Right lobe of liver (tissue), 6 donors: Measurements from ENCODE around the gene SART1. TPM values are rescaled to one million over a fixed set of nuclear protein-coding genes. Genes with fewer than 3 reads are reported as not detected.
A peak's percentile ranks its signal among the peaks of the same experiment; 100 is the strongest.

Experiments used
- ATAC-seq, 4 donors: fragments of 200-7000 bp; cut with Tn5 transposase; one replicate each; pipeline ENCODE4 v1.9.1; 2020; ENCODE audit warnings: mild to moderate bottlenecking in 4 of 4, moderate library complexity in 4 of 4
- DNase-seq, 3 donors: peaks; one replicate each; pipeline ENCODE4 v3.0.0-alpha.2; 2020
- H3K27ac ChIP-seq, 3 donors: fragments of 200-600 bp; one replicate each; pipeline ENCODE4 v1.8.0; 2022
- H3K27me3 ChIP-seq, 2 donors: fragments of 200-600 bp; one replicate each; pipeline ENCODE4 v1.8.0; 2022
- H3K36me3 ChIP-seq, 4 donors: fragments of 200-600 bp; sonication (generic) in 1 of 4; one replicate each; pipeline versions ENCODE4 v1.5.1 to v1.8.0; 2017 to 2022; ENCODE audit warnings: control low read depth in 1 of 4
- H3K4me1 ChIP-seq, 4 donors: fragments of 200-600 bp; sonication (generic) in 1 of 4; one replicate each; pipeline versions ENCODE4 v1.5.1 to v1.8.0; 2017 to 2022; ENCODE audit warnings: control low read depth in 1 of 4
- H3K4me3 ChIP-seq, 3 donors: fragments of 200-600 bp; one replicate each; pipeline ENCODE4 v1.8.0; 2022
- H3K9me3 ChIP-seq, 4 donors: fragments of 200-600 bp; sonication (generic) in 1 of 4; one replicate each; pipeline versions ENCODE4 v1.5.1 to v1.8.0; 2017 to 2022; ENCODE audit warnings: control low read depth in 1 of 4
- CTCF ChIP-seq, 4 donors: fragments of 200-600 bp in 3 of 4; fragments of 450-650 bp in 1 of 4; IDR thresholded peaks; one replicate each; pipeline versions ENCODE4 v1.5.1 to v1.8.0; 2016 to 2022; ENCODE audit warnings: antibody characterized with exemption in 4 of 4, mild to moderate bottlenecking in 2 of 4
- POLR2A ChIP-seq: fragments of 450-650 bp; IDR thresholded peaks from one replicate; pipeline ENCODE4 v1.6.1; 2017; ENCODE audit warnings: antibody characterized with exemption, mild to moderate bottlenecking
- WGBS: methylation state at CpG from one replicate; pipeline ENCODE4 v1.1.6; 2018; ENCODE audit warnings: low coverage, low lambda C conversion rate; ENCODE audit not compliant: insufficient coverage; ENCODE audit errors: missing lambda C conversion rate; 5-methylcytosine and 5-hydroxymethylcytosine counted together
- intact Hi-C, 2 donors: fragments of 100-400 bp; cut with DNase I; formaldehyde crosslinking; loops; one replicate each; pipeline versions ENCODE4 v1.11.2 to v1.14.1; 2022
- total RNA-seq, 6 experiments: library from RNA; depleted of rRNA in 2 of 6; stranded (reverse); fragments of >200 nt in 2 of 6; fragmentation: NEBNext Ultra II Directional in 3 of 6; extraction: Animal tissue kit (Norgen Biotek cat#: 25700) in 3 of 6; gene quantifications; one replicate each; pipeline versions ENCODE4 v1.1.0 to v1.2.4, GENCODE V29; 2016 to 2023
- donor health status: DM: no; HTN: yes; CAD: no.
- donor health status: DM: no; HTN: no; CAD: no.
- donor health status: DM: no; HTN: no; CAD: no.
- donor health status: DM: no; HTN: yes; CAD: no.
- donor health status: DM: no; HTN: yes; CAD: no.

Gene SART1
- total RNA-seq, 6 experiments from 2014 or later, result 14.3 to 34.1 (median 20.6) TPM

GRCh38 chr11:66015454-66015881 lies 53.9 kb downstream of the SART1 start:
- H3K36me3 ChIP-seq, result no peaks in the 10 kb centered on the region
- intact Hi-C loops, result no loop called here
- no peaks in the 10 kb centered on the region for H3K4me1 ChIP-seq
- no peak overlapping the region for H3K27ac ChIP-seq
- ATAC-seq, result peak in 1 of 4 donors; percentile 17
- TF ChIP-seq CTCF (IDR thresholded peaks at IDR 0.05), result no peak
- no peak for TF ChIP-seq POLR2A
- H3K27me3 ChIP-seq, result peaks cover 0 to 11% of the 10 kb centered on the region in 2 donors
- H3K4me3 ChIP-seq, result no peak overlapping the region
- no peaks in the 10 kb centered on the region for H3K9me3 ChIP-seq
- DNase-seq, result no peak
- WGBS, result no CpG with 5 or more reads among the region's 7 CpGs

DNA sequence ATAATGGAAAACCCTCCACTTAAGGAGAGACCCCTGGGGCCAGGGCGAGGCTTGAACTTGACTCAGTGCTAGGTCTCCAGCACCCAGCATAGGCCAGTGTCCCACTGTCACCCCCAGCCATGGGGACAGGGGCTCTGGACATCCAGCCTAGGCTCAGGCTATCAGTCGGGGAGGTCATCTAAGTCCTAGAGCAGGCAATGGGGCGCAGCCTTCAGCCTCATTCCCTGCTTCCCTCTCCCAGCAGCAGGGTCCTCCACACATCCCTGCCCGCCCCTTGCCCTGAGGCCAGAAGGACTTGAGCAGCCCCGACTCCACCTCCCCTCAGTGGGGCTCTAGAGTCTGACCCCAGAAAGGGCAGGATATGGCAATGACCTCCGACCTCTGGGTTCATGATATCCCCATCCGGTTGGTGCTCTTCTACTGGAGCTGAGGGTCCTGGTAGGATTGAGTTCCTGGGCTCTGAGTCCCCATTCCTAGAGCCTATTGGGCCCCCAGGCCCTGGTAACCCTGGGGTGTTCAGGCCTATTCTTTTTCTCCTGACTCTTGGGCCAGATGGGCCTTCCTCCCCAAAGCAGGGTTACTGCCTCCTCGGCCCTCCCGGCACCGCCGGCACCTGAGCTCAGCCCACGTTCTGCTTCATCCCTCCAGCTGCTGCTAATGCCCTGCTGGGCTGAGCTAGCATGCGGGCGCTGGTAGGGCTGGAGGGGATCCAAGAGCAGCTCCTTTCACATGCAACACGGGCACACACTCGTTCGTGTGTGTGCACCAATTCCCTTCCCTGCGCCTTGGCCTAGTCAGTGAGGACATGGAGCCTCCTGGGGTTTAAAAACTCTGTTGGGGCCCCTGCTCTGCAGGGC lies 54.6 kb downstream of the SART1 start:
- intact Hi-C loops, result no loop called here
- WGBS, result no CpG with 5 or more reads among the region's 18 CpGs

GRCh38 chr11:66016793-66017177 lies 55.3 kb downstream of the SART1 start:
- H3K27me3 ChIP-seq, result peaks cover 0 to 6% of the 10 kb centered on the region in 2 donors
- intact Hi-C loops, result no loop called here
- ATAC-seq (no peak), DNase-seq (no peak)
- no peak overlapping the region for H3K4me3 ChIP-seq
- no peaks in the 10 kb centered on the region for H3K9me3 ChIP-seq
- H3K27ac ChIP-seq, result no peak overlapping the region
- H3K4me1 ChIP-seq, result no peaks in the 10 kb centered on the region
- WGBS, result 67% methylated on average over 1 of the region's 10 CpGs
- TF ChIP-seq CTCF (IDR thresholded peaks at IDR 0.05) (no peak), POLR2A (no peak)
- no peaks in the 10 kb centered on the region for H3K36me3 ChIP-seq

More for the DNA sequence above, 54.6 kb downstream of the SART1 start:
- DNase-seq, result no peak
- Histone ChIP-seq H3K4me3 (no peak overlapping the region), H3K9me3 (no peaks in the 10 kb centered on the region), H3K4me1 (no peaks in the 10 kb centered on the region), H3K36me3 (no peaks in the 10 kb centered on the region), H3K27me3 (peaks cover 0 to 11% of the 10 kb centered on the region in 2 donors), H3K27ac (no peak overlapping the region)
- ATAC-seq, result no peak
- TF ChIP-seq CTCF (IDR thresholded peaks at IDR 0.05) (no peak), POLR2A (no peak)

DNA sequence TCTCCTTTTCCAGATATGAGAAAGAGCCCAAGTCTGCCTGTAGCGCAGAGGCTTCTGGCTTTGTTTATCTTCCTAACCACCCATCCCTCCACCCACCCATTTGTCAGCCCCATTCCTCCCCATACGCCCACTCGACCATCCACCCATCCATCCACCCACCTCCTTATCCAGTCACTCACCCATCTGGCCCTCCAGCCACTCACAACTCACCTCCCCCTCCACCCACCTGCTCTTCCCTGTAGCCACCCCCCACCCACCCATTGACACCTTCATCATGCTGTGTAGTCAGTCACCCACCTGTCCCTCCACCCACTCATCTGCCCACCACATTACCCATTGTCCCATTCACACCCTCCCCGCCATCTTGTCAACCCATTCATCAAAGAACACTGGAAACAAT lies 55.8 kb downstream of the SART1 start:
- Histone ChIP-seq H3K4me3 (no peak overlapping the region), H3K9me3 (no peaks in the 10 kb centered on the region), H3K4me1 (no peaks in the 10 kb centered on the region), H3K36me3 (no peaks in the 10 kb centered on the region), H3K27me3 (peaks cover 0 to under 1% of the 10 kb centered on the region in 2 donors), H3K27ac (no peak overlapping the region)
- intact Hi-C loops, result no loop called here
- ATAC-seq, result no peak
- TF ChIP-seq CTCF (IDR thresholded peaks at IDR 0.05) (no peak), POLR2A (no peak)
- 72% methylated on average over 4 of the region's 4 CpGs for WGBS
- no peak for DNase-seq
